Measurements from ENCODE around the gene CDC123. TPM values are rescaled to one million over a fixed set of nuclear protein-coding genes. Genes with fewer than 3 reads are reported as not detected.

The CDC123 gene, protein sequence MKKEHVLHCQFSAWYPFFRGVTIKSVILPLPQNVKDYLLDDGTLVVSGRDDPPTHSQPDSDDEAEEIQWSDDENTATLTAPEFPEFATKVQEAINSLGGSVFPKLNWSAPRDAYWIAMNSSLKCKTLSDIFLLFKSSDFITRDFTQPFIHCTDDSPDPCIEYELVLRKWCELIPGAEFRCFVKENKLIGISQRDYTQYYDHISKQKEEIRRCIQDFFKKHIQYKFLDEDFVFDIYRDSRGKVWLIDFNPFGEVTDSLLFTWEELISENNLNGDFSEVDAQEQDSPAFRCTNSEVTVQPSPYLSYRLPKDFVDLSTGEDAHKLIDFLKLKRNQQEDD
- 124 and 138 TPM in 2 replicates for polyA plus RNA-seq (2011; rRNA removed)
- polyA minus RNA-seq (2011; rRNA and poly(A)+ RNA removed): 211 and 221 TPM in 2 replicates

DNA sequence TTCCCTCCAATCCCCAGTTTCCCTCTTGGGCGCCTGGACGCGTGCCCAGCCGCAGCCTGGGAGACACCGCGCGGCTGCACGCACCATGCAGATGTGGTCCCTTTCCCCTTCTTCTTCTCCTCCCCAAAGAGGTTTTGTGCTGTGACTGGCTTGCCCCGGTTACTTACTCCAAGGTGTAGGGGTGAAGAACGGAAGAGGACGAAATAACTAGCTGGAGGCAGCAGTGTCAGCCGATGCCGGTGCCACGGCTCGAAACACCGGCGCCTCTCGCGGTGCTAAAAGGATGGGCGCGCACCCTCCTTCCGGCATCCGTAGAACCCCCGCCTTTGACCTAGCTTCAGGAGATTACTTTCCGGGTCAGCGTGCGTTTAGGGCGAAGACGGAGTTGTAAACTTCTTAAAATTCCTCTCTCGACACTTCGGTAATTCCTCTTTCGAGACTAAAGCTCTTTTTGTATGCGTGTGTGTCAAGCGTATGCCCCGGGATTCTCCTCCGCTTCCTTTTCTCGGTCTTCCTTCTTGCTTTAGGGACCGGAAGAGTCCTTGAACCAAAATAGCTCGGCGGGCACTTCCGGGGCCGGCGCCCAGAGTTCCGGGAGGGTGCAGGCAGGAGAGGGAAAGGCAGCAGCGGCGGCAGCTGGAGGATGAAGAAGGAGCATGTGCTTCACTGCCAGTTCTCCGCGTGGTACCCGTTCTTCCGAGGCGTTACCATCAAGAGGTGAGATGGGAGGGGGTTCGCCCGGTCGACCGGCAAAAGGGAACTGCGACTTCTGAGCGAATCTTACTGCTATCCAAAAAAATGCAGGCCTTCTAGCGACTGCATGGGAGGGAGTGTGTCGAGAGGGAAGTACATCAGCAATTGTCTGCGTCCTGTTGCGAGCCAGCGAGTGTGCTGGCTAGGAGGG lies at the start of gene CDC123, which contains the start of gene NUDT5:
TSS of gene CDC123 (plus strand) at position 586 of the 904 bp plus-strand sequence. CDS start at position 644, 58 bp downstream.
TSS of gene NUDT5 (minus strand) at position 289 of the 904 bp plus-strand sequence. CDS start 9,600 bp downstream, outside the sequence.
- peak; percentile 66 for DNase-seq (ENCODE audit: low read depth, low spot score)
- H3K9me3 ChIP-seq (ENCODE audit: control insufficient read depth, insufficient read depth, low read length): peaks cover 3% of the 10 kb centered on the region; the same call in 1 of the 2 replicates
- TF ChIP-seq, protein P1, sequence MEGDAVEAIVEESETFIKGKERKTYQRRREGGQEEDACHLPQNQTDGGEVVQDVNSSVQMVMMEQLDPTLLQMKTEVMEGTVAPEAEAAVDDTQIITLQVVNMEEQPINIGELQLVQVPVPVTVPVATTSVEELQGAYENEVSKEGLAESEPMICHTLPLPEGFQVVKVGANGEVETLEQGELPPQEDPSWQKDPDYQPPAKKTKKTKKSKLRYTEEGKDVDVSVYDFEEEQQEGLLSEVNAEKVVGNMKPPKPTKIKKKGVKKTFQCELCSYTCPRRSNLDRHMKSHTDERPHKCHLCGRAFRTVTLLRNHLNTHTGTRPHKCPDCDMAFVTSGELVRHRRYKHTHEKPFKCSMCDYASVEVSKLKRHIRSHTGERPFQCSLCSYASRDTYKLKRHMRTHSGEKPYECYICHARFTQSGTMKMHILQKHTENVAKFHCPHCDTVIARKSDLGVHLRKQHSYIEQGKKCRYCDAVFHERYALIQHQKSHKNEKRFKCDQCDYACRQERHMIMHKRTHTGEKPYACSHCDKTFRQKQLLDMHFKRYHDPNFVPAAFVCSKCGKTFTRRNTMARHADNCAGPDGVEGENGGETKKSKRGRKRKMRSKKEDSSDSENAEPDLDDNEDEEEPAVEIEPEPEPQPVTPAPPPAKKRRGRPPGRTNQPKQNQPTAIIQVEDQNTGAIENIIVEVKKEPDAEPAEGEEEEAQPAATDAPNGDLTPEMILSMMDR (IDR thresholded peaks at IDR 0.05; ENCODE audit: low read depth, low read length): no peak
- peak within 1 kb of the TSS; percentile 99 for H3K4me3 ChIP-seq (ENCODE audit: low read depth, low read length)
- H3K27ac ChIP-seq (ENCODE audit: low read depth, low read length): peak within 1 kb of the TSS; percentile 88
- CTCF ChIA-PET: interaction anchor here (1.0 to 2.3 kb wide), 5 partner anchors 19 to 904 kb away, joined by 3 to 11 read pairs (median 5); partner anchors contain the start of gene OPTN
- POLR2A ChIA-PET: interaction anchor here (0.6 to 1.6 kb wide), 9 partner anchors 11 to 764 kb away, joined by 3 to 5 read pairs (median 3); partner anchors contain the start of gene UPF2
- H3K27me3 ChIP-seq (ENCODE audit: control insufficient read depth, insufficient read depth, low read length): no peaks in the 10 kb centered on the region

DNA sequence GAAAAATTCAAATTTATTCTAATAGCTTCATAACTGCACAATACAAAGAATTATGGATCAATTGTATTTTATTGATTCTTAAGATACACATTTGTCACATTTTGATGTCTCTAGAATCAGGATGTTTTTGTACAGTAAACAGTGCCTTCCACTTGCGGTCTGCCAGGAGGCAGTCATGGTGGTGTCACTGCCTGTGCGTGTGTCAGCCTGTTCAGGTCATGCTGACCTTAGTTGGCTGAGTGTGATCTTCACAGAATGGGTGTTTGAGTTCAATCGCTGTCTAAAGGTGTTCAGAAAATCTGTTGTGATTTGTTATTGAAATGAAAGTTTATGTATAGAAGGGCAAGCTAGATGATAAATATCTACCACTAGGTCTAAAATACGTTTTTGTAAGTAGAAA lies 45.8 kb upstream of the CDC123 start:
- H3K27ac ChIP-seq (ENCODE audit: low read depth, low read length): no peak overlapping the region
- TF ChIP-seq, protein P1 (IDR thresholded peaks at IDR 0.05; ENCODE audit: low read depth, low read length): no peak
- no peaks in the 10 kb centered on the region for H3K9me3 ChIP-seq (ENCODE audit: control insufficient read depth, insufficient read depth, low read length)
- POLR2A ChIA-PET: no interaction called here
- H3K27me3 ChIP-seq (ENCODE audit: control insufficient read depth, insufficient read depth, low read length): no peaks in the 10 kb centered on the region
- CTCF ChIA-PET: no interaction called here
- no peak for DNase-seq (ENCODE audit: low read depth, low spot score)
- H3K4me3 ChIP-seq (ENCODE audit: low read depth, low read length): no peak overlapping the region

DNA sequence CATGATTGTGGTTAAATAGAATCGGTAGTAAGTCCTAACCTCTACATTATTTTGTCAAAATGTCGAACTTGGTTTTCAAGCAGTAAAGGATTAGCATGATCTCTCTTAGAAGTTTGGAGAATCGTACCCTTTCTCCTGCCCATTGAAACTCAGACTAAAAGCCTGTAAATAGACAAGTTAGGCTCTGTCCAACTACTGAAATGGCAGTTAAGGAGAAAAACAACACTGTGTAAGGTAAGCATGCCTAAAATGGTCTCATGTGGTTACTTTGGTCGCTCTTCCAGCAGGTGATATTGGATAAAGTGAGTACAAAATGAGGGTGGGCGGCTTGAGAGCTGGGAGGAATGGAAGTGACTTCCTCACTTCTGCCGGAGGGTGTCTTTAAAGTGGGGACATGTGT lies 41.5 kb upstream of the CDC123 start:
- POLR2A ChIA-PET: no interaction called here
- CTCF ChIA-PET: no interaction called here
- H3K4me3 ChIP-seq (ENCODE audit: low read depth, low read length): no peak overlapping the region
- H3K9me3 ChIP-seq (ENCODE audit: control insufficient read depth, insufficient read depth, low read length): no peaks in the 10 kb centered on the region
- TF ChIP-seq, protein P1 (IDR thresholded peaks at IDR 0.05; ENCODE audit: low read depth, low read length): no peak
- H3K27ac ChIP-seq (ENCODE audit: low read depth, low read length): no peak overlapping the region
- no peaks in the 10 kb centered on the region for H3K27me3 ChIP-seq (ENCODE audit: control insufficient read depth, insufficient read depth, low read length)
- DNase-seq (ENCODE audit: low read depth, low spot score): no peak

DNA sequence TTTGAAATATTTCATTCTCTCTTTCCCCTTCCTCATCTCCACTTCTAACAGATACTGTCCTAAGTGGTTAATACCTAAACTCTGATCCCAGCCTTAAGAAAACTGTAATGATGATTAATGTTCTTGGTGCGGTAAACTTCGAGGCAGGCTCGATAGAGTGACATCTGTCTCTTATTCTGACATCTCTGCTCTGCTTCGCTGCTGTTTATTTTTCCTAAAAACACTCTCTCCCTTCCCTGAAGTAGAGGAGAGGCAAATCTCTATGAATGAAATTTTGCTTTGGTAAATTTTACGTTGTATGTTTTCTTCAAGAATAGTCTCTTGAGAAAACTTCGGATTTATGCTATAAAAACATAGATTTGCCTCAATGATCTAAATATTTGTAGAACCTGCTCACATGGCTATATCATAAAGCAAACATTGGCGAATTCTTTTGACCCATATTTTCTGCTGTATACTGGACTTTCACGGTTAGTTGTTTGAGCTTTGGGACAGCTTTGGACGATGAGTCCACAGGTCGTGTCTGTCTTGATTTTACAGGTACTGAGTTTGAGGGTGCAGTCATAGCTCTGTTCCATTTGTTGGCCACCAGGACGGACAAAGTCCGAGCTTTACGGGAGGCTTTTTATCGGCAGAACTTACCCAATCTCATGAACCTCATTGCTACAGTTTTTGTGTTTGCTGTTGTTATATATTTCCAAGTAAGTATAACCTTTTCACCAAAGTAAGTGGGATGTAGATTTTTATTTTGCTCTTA lies 39.4 kb upstream of the CDC123 start:
- TF ChIP-seq, protein P1 (IDR thresholded peaks at IDR 0.05; ENCODE audit: low read depth, low read length): no peak
- DNase-seq (ENCODE audit: low read depth, low spot score): no peak
- H3K4me3 ChIP-seq (ENCODE audit: low read depth, low read length): no peak overlapping the region
- H3K9me3 ChIP-seq (ENCODE audit: control insufficient read depth, insufficient read depth, low read length): no peaks in the 10 kb centered on the region
- H3K27me3 ChIP-seq (ENCODE audit: control insufficient read depth, insufficient read depth, low read length): no peaks in the 10 kb centered on the region
- H3K27ac ChIP-seq (ENCODE audit: low read depth, low read length): no peak overlapping the region
- POLR2A ChIA-PET: no interaction called here
- CTCF ChIA-PET: interaction anchor here (0.9 kb wide), 1 partner anchor 58 kb away, joined by 3 read pairs; no protein-coding TSS in a partner anchor
